Esophagus squamous epithelium (tissue), 4 donors: ENCODE results near the gene ZC3H13.

Experiments used
- POLR2A ChIP-seq, 4 donors: fragments of 450-650 bp; IDR thresholded peaks; one replicate each; pipeline ENCODE4 v1.6.1; 2017; ENCODE audit warnings: antibody characterized with exemption in 4 of 4, mild to moderate bottlenecking in 4 of 4, moderate library complexity in 3 of 4
- TF ChIP-seq, protein P1 (sequence below), 6 experiments: fragments of 450-650 bp in 4 of 6; fragments of 200-600 bp in 2 of 6; sonication (generic) in 2 of 6; IDR thresholded peaks; one replicate each; pipeline ENCODE4 v1.5.1; 2016 to 2019; ENCODE audit warnings: antibody characterized with exemption in 6 of 6, mild to moderate bottlenecking in 4 of 6, moderate library complexity in 4 of 6

DNA sequence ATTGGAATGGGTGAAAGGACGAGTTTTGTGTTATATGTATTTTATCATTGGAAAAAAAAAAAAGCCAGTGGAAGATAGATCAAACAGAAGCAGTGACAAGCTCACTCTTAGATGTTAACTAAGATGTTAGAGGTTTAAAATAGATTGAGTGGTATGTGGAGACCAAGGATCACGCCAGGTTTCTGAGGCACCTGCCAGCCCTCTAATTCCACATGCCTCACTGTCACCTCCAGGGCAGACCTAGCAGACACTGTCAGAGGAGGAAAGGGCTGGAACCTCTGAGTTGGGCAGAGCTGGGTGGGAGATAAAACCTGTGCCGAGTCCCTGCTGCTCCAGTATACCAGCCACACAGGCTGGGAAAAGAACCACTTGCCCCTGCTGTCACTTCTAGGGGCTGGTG, 143.5 kb downstream of the ZC3H13 start:
- TF ChIP-seq, protein P1, sequence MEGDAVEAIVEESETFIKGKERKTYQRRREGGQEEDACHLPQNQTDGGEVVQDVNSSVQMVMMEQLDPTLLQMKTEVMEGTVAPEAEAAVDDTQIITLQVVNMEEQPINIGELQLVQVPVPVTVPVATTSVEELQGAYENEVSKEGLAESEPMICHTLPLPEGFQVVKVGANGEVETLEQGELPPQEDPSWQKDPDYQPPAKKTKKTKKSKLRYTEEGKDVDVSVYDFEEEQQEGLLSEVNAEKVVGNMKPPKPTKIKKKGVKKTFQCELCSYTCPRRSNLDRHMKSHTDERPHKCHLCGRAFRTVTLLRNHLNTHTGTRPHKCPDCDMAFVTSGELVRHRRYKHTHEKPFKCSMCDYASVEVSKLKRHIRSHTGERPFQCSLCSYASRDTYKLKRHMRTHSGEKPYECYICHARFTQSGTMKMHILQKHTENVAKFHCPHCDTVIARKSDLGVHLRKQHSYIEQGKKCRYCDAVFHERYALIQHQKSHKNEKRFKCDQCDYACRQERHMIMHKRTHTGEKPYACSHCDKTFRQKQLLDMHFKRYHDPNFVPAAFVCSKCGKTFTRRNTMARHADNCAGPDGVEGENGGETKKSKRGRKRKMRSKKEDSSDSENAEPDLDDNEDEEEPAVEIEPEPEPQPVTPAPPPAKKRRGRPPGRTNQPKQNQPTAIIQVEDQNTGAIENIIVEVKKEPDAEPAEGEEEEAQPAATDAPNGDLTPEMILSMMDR (IDR thresholded peaks at IDR 0.05), result no peak
- no peak for TF ChIP-seq POLR2A (IDR thresholded peaks at IDR 0.05)
